HepG2 (cell line): ENCODE results near the gene CES5A.

Source experiments
- SIN3A ChIP-seq: IDR thresholded peaks from 2 replicates; pipeline ENCODE4 v1.6.1; 2011; ENCODE audit warnings: low read depth, mild to moderate bottlenecking, control low read depth, low read length, borderline replicate concordance
- ZNF12 ChIP-seq: sonication (generic); formaldehyde crosslinking; IDR thresholded peaks from 2 replicates; pipeline ENCODE4 v1.5.0; 2020; ENCODE audit warnings: missing genetic modification reagents

- no peak for TF ChIP-seq SIN3A
- no peak for TF ChIP-seq ZNF12 (CRISPR knock-in tag)
These were observed 50.6 kb downstream of the CES5A start for GRCh38 chr16:55824473-55825000.
